ENCODE results near the gene ARMC9. TPM values are rescaled to one million over a fixed set of nuclear protein-coding genes. Genes with fewer than 3 reads are reported as not detected.

Gene ARMC9
- total RNA-seq, 1 donor from 2014 or later: 3.3 TPM

DNA sequence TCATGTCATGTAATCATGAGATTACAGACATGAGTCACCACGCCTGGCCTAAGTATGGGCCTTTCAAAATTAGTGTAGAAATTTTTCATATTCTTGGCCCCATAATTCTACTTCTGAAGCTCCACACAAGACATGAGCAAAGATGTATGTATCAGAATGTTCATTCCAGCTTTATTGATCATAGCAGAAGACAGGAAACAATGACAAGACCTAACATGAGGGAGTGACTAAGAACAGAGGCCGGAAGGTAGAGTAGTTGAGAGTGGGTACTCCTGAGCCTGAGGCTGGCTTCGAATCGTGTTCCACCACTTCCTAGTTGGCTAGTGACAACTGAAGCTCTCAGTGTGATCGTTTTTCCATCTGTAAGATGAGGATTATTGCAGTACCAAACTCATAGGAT, 89.3 kb downstream of the ARMC9 start:
- H3K4me3 ChIP-seq: no peak overlapping the region
- intact Hi-C loops (cut with DNase I): no loop called here
- H3K9me3 ChIP-seq: no peaks in the 10 kb centered on the region
- peaks cover 27 to 28% of the 10 kb centered on the region in 2 donors for H3K36me3 ChIP-seq
- TF ChIP-seq, protein P1, sequence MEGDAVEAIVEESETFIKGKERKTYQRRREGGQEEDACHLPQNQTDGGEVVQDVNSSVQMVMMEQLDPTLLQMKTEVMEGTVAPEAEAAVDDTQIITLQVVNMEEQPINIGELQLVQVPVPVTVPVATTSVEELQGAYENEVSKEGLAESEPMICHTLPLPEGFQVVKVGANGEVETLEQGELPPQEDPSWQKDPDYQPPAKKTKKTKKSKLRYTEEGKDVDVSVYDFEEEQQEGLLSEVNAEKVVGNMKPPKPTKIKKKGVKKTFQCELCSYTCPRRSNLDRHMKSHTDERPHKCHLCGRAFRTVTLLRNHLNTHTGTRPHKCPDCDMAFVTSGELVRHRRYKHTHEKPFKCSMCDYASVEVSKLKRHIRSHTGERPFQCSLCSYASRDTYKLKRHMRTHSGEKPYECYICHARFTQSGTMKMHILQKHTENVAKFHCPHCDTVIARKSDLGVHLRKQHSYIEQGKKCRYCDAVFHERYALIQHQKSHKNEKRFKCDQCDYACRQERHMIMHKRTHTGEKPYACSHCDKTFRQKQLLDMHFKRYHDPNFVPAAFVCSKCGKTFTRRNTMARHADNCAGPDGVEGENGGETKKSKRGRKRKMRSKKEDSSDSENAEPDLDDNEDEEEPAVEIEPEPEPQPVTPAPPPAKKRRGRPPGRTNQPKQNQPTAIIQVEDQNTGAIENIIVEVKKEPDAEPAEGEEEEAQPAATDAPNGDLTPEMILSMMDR (IDR thresholded peaks at IDR 0.05): no peak
- H3K4me1 ChIP-seq: no peaks in the 10 kb centered on the region
- DNase-seq (ENCODE audit: low spot score in 2 of 2): no peak
- H3K27ac ChIP-seq: no peak overlapping the region
- no peaks in the 10 kb centered on the region for H3K27me3 ChIP-seq

DNA sequence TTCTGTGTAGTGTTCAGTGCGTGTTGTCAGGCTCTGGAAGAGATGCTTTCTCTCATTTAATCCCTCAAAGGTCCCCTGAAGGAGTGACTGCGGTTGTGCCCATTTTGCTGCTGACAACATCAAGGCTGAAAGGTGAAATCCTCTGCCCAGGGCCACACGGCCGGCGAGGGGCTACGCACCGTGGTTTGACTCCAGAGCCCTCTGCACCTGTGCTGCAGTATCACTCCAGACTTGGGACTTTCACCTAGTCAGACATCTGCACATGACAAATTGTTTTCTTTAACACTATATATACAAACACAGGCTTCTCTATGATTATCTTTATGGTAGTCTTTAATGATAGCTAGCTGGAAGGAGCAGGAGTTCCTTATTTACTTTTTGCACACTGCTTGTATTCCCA, 90.2 kb downstream of the ARMC9 start:
- Histone ChIP-seq H3K4me1 (no peaks in the 10 kb centered on the region), H3K27ac (no peak overlapping the region), H3K9me3 (no peaks in the 10 kb centered on the region), H3K27me3 (no peaks in the 10 kb centered on the region), H3K36me3 (peaks cover 28 to 35% of the 10 kb centered on the region in 2 donors), H3K4me3 (no peak overlapping the region)
- intact Hi-C loops (cut with DNase I): no loop called here
- DNase-seq (ENCODE audit: low spot score in 2 of 2): no peak
- TF ChIP-seq, protein P1 (IDR thresholded peaks at IDR 0.05): no peak

DNA sequence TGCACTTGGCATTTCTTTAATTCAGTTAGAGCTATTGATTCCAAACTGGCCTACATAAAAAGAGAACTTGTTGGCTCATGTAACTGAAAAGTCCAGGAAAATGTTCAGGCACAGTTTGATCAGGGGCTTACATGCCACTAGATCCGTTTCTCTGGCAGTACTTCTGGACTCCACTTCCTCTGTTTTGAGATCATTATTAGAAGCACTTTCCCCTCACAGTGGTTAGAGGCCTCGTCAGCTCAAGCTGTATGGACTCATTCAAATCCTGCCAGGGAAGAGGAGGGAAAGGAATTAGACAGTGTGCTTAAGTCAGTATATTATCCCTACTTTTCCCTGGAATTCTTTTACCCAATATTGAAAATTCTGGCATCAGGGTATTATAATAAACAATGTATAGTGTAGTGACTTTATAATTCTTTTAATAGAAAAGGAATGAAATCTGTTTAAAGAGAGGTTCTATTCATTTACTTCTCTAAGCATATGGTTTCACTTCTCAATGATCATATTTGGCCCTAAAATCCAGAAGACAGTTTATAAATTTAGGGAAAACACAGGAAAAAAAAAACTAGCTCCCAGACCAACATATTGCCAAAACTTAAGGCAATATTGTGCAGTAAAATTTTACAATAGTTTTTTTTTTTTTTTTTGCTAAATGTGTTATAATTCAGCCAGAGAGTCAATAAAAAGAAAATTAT, 92.0 kb downstream of the ARMC9 start:
- DNase-seq (ENCODE audit: low spot score in 2 of 2): no peak
- Histone ChIP-seq H3K36me3 (peaks cover 28 to 31% of the 10 kb centered on the region in 2 donors), H3K27me3 (no peaks in the 10 kb centered on the region), H3K4me3 (no peak overlapping the region), H3K27ac (no peak overlapping the region), H3K4me1 (no peaks in the 10 kb centered on the region), H3K9me3 (no peaks in the 10 kb centered on the region)
- TF ChIP-seq, protein P1 (IDR thresholded peaks at IDR 0.05): no peak
- intact Hi-C loops (cut with DNase I): no loop called here

DNA sequence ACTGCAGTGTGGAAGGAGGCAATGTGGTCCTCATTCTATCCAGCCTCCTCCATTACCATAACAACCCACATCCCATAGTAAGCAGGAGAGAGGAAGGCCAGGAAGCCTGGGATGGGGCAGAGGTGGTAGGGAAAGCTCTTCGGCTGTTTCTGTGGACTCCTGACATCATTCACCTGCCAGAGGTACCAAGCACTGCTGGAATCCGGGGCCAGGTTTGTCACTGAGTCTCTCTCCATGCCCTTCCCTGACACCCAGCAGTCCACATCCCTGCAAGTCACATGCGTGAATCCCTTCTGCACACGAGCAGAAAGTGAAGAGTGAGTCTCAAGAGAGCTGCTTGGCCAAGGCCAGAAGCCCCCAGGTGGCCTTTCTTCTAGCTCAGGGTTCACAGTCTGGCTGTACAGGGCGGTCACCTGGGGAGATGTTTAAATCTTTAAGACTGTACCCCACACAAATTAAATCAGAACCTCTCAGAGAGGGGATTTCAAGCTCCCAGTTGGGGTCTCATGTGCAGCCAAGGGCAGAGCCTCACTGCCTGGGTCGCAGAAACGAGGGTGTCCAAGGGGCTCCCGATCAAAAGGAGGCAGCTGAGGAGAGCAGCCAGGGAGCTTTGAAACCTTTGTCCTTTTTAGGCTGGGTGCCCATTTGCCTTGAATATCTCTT, 94.2 kb downstream of the ARMC9 start:
- Histone ChIP-seq H3K36me3 (peaks cover 31 to 36% of the 10 kb centered on the region in 2 donors), H3K27ac (no peak overlapping the region), H3K4me3 (no peak overlapping the region), H3K9me3 (no peaks in the 10 kb centered on the region), H3K4me1 (no peaks in the 10 kb centered on the region), H3K27me3 (no peaks in the 10 kb centered on the region)
- TF ChIP-seq, protein P1 (IDR thresholded peaks at IDR 0.05): no peak
- no peak for DNase-seq (ENCODE audit: low spot score in 2 of 2)
- intact Hi-C loops (cut with DNase I): no loop called here

DNA sequence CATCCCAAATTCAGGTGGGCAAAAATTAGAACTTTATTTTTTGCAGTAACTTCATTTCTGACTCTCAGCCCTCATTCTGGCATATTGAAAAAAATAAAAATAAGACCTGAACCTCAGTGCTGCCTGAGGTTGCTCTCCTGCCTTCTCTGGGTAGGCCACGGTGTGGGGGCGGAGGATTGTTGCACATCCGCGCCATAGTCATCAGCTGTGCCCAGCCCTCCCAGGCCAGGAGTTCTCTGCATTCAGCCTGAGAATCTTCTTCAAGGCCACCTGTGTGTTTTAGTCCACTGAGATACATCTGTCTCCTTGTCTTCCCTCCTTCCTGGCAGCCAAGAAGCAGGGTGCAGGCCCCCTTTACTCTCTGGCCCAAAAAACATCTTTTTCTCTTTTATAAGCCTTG, 94.7 kb downstream of the ARMC9 start:
- intact Hi-C loops (cut with DNase I): no loop called here
- Histone ChIP-seq H3K4me3 (no peak overlapping the region), H3K9me3 (no peaks in the 10 kb centered on the region), H3K27ac (no peak overlapping the region), H3K4me1 (no peaks in the 10 kb centered on the region), H3K27me3 (no peaks in the 10 kb centered on the region), H3K36me3 (peaks cover 31 to 36% of the 10 kb centered on the region in 2 donors)
- TF ChIP-seq, protein P1 (IDR thresholded peaks at IDR 0.05): no peak
- DNase-seq (ENCODE audit: low spot score in 2 of 2): no peak
